ENCODE results near the gene JAZF1. TPM values are rescaled to one million over a fixed set of nuclear protein-coding genes. Genes with fewer than 3 reads are reported as not detected.

JAZF1 gene
- total and polyA plus RNA-seq, 2 experiments from 2014 or later = 9.5 to 12.1 TPM

GRCh38 chr7:27958933-27959548 is 221.6 kb downstream of the JAZF1 start:
- H3K79me2 ChIP-seq = no peaks in the 10 kb centered on the region
- no peaks in the 10 kb centered on the region for H4K20me1 ChIP-seq (ENCODE audit: insufficient read depth, poor library complexity, severe bottlenecking)
- no peak overlapping the region for H3K27ac ChIP-seq
- no peak for DNase-seq (ENCODE audit: low spot score)
- TF ChIP-seq EZH2phosphoT487 (IDR thresholded peaks at IDR 0.05; ENCODE audit: low read depth, severe bottlenecking, unreplicated experiment) = no peak
- TF ChIP-seq EZH2 (IDR thresholded peaks at IDR 0.05; ENCODE audit: borderline replicate concordance) = no peak
- TF ChIP-seq CTCF (IDR thresholded peaks at IDR 0.05; ENCODE audit: poor library complexity) = no peak
- H3K4me2 ChIP-seq = no peak overlapping the region
- no peaks in the 10 kb centered on the region for H3K4me1 ChIP-seq (ENCODE audit: insufficient read depth)
- H3K4me3 ChIP-seq = no peak overlapping the region
- H3K36me3 ChIP-seq (replicated peaks; ENCODE audit: insufficient read depth, low read depth) = no peaks in the 10 kb centered on the region
- H3K9me3 ChIP-seq (ENCODE audit: low read depth) = no peaks in the 10 kb centered on the region
- H3K27me3 ChIP-seq = no peaks in the 10 kb centered on the region
- H2AFZ ChIP-seq = no peak overlapping the region
- H3K9me2 ChIP-seq (replicated peaks; ENCODE audit: insufficient read depth) = no peaks in the 10 kb centered on the region

GRCh38 chr7:27955596-27955995 is 225.0 kb downstream of the JAZF1 start:
- H3K27ac ChIP-seq = no peak overlapping the region
- H3K4me3 ChIP-seq = no peak overlapping the region
- H3K79me2 ChIP-seq = no peaks in the 10 kb centered on the region
- no peaks in the 10 kb centered on the region for H3K9me2 ChIP-seq (replicated peaks; ENCODE audit: insufficient read depth)
- no peaks in the 10 kb centered on the region for H4K20me1 ChIP-seq (ENCODE audit: insufficient read depth, poor library complexity, severe bottlenecking)
- no peaks in the 10 kb centered on the region for H3K9me3 ChIP-seq (ENCODE audit: low read depth)
- H2AFZ ChIP-seq = no peak overlapping the region
- peaks cover 4% of the 10 kb centered on the region for H3K4me1 ChIP-seq (ENCODE audit: insufficient read depth)
- TF ChIP-seq EZH2phosphoT487 (IDR thresholded peaks at IDR 0.05; ENCODE audit: low read depth, severe bottlenecking, unreplicated experiment) (no peak), EZH2 (IDR thresholded peaks at IDR 0.05; ENCODE audit: borderline replicate concordance) (no peak), CTCF (IDR thresholded peaks at IDR 0.05; ENCODE audit: poor library complexity) (no peak)
- 98% methylated on average over 2 of the region's 2 CpGs for WGBS (ENCODE audit: low lambda C conversion rate, missing lambda C conversion rate)
- H3K27me3 ChIP-seq = no peaks in the 10 kb centered on the region
- no peaks in the 10 kb centered on the region for H3K36me3 ChIP-seq (replicated peaks; ENCODE audit: insufficient read depth, low read depth)
- H3K4me2 ChIP-seq = no peak overlapping the region
- DNase-seq (ENCODE audit: low spot score) = no peak

- Histone ChIP-seq H3K4me2 (no peak overlapping the region), H3K27ac (no peak overlapping the region), H3K4me1 (ENCODE audit: insufficient read depth) (peaks cover 4% of the 10 kb centered on the region), H3K4me3 (no peak overlapping the region), H4K20me1 (ENCODE audit: insufficient read depth, poor library complexity, severe bottlenecking) (no peaks in the 10 kb centered on the region), H3K79me2 (no peaks in the 10 kb centered on the region), H3K36me3 (replicated peaks; ENCODE audit: insufficient read depth, low read depth) (no peaks in the 10 kb centered on the region), H3K27me3 (no peaks in the 10 kb centered on the region), H3K9me2 (replicated peaks; ENCODE audit: insufficient read depth) (no peaks in the 10 kb centered on the region), H3K9me3 (ENCODE audit: low read depth) (no peaks in the 10 kb centered on the region), H2AFZ (no peak overlapping the region)
- TF ChIP-seq EZH2 (IDR thresholded peaks at IDR 0.05; ENCODE audit: borderline replicate concordance) (no peak), CTCF (IDR thresholded peaks at IDR 0.05; ENCODE audit: poor library complexity) (no peak), EZH2phosphoT487 (IDR thresholded peaks at IDR 0.05; ENCODE audit: low read depth, severe bottlenecking, unreplicated experiment) (no peak)
- 63% methylated on average over 3 of the region's 3 CpGs for WGBS (ENCODE audit: low lambda C conversion rate, missing lambda C conversion rate)
- DNase-seq (ENCODE audit: low spot score) = no peak
Measured at GRCh38 chr7:27955011-27955410, 225.6 kb downstream of the JAZF1 start.

All from hepatocyte (in vitro differentiated cells).